NCI-H128 (cell line): ENCODE data around the gene CD300A.
"Not testable (repeated sequence)": the region's sequence is repeated elsewhere in the genome, so short reads cannot be mapped to it uniquely, and the experiment has no call there.

Experiments
- DNase-seq: peaks from one replicate; lab custom pipeline; 2025; ENCODE audit not compliant: unreplicated experiment; lab: John Stamatoyannopoulos, UW

The CD300A gene

GRCh38 chr17:74478420-74479100, 12.1 kb downstream of the CD300A start:
- DNase-seq = no peak

GRCh38 chr17:74480290-74480689, 13.9 kb downstream of the CD300A start:
- DNase-seq = no peak

- DNase-seq = no peak
Observed at GRCh38 chr17:74481621-74482020, 15.2 kb downstream of the CD300A start.

- no peak for DNase-seq
Observed at GRCh38 chr17:74484066-74484465, 17.6 kb downstream of the CD300A start.

GRCh38 chr17:74485022-74485743, 18.7 kb downstream of the CD300A start:
- DNase-seq = no peak

- no peak for DNase-seq
Observed at GRCh38 chr17:74485841-74486240, 19.4 kb downstream of the CD300A start.

- not testable (repeated sequence) for DNase-seq
Observed at GRCh38 chr17:74488276-74488675, 21.8 kb downstream of the CD300A start.

- DNase-seq = no peak
Observed at GRCh38 chr17:74490716-74491115, 24.3 kb downstream of the CD300A start.

- DNase-seq = no peak
Observed at GRCh38 chr17:74491626-74492025, 25.2 kb downstream of the CD300A start.

GRCh38 chr17:74493331-74493833, 26.9 kb downstream of the CD300A start:
- no peak for DNase-seq

GRCh38 chr17:74497471-74497870, 31.0 kb downstream of the CD300A start:
- no peak for DNase-seq

- DNase-seq = no peak
Observed at GRCh38 chr17:74499992-74500391, 33.6 kb downstream of the CD300A start.

GRCh38 chr17:74502861-74503260, 36.4 kb downstream of the CD300A start:
- no peak for DNase-seq

GRCh38 chr17:74503949-74504348, 37.5 kb downstream of the CD300A start:
- DNase-seq = not testable (repeated sequence)

GRCh38 chr17:74508156-74508555, 41.7 kb downstream of the CD300A start:
- no peak for DNase-seq

GRCh38 chr17:74512036-74512435, 45.6 kb downstream of the CD300A start:
- no peak for DNase-seq

GRCh38 chr17:74512624-74513091, 46.2 kb downstream of the CD300A start:
- no peak for DNase-seq

GRCh38 chr17:74513987-74514631, 47.7 kb downstream of the CD300A start:
- DNase-seq = no peak

- no peak for DNase-seq
Observed at GRCh38 chr17:74514632-74515334, 48.3 kb downstream of the CD300A start.

- DNase-seq = no peak
Observed at GRCh38 chr17:74515941-74516340, 49.5 kb downstream of the CD300A start.
